ENCODE measurements around the gene COL4A1.
"Not testable (repeated sequence)": the region's sequence is repeated elsewhere in the genome, so short reads cannot be mapped to it uniquely, and the experiment has no call there.

The COL4A1 gene

DNA sequence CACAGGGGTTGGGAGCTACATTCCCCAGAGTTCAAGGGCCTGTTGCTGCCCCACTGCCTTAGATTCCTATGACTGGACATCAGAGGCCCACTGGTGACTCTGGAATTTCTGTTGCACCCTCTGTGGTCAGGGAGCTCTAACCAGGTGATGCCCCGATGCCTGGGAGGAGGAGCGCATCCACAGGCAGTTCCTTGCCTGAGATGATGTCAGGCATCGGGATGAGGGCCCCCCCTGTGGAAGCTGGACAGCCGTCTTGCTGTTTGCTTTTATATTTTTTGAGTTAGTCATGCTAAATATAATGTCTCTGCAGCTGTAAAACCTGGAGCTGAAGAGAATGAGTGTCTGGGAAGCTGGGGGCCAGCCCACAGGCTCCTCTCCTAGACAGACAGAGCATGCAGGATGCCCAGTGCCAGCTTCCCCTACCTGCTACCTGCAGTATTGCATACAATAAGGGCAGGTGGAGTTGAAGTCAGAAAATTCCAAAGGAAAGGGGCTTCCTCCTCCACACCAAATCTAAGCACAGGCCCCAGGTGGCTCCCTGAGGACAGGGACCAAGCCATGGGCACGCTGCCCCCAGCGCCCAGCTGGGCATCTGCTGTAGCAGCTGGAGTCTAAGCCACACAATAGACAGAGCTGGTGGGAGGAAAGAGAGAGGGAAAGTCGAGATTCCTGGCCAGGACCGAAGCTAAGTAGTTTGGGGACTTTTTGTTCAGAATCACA lies 16.4 kb upstream of the COL4A1 start:
- no peak for FAIRE-seq

DNA sequence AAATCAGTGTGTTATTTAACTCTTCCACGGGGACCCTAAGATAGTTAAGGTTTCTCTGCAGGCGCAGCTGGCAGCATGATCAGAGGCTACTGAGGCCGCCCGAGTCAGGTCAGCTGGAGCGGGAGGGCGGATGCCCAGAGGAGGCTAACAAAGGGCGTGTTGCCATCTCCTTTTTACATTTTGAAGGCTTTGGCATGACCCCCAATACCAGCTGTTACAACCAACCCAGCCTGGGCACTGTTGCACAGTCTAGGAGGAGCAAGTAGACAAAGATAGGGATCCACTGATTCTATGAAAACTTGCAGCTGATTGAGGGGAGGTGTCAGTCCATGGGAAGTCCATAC lies 15.8 kb upstream of the COL4A1 start:
- no peak for FAIRE-seq

GRCh38 chr13:110322126-110322827 lies 15.3 kb upstream of the COL4A1 start:
- FAIRE-seq = no peak

GRCh38 chr13:110321573-110321972 lies 14.6 kb upstream of the COL4A1 start:
- not testable (repeated sequence) for FAIRE-seq

DNA sequence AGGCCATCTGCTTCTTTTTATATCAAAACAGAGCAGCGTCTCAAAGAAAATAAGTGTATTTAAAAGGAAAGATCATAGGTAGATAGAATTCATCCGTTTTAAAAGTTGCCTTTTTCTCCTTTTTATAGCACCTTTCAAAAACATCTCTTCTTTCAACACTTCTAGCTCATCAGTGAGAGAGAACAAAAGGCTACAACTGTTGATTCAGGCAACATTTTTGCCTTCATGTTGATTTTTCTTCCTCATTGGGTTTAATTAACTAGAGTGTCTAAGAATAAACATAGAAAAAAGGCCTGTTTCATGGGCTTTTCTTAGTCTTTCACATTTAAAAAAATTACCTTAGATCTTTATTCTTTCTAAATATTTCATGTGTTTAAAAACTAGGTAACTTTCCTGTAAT lies 13.7 kb upstream of the COL4A1 start:
- no peak for FAIRE-seq

DNA sequence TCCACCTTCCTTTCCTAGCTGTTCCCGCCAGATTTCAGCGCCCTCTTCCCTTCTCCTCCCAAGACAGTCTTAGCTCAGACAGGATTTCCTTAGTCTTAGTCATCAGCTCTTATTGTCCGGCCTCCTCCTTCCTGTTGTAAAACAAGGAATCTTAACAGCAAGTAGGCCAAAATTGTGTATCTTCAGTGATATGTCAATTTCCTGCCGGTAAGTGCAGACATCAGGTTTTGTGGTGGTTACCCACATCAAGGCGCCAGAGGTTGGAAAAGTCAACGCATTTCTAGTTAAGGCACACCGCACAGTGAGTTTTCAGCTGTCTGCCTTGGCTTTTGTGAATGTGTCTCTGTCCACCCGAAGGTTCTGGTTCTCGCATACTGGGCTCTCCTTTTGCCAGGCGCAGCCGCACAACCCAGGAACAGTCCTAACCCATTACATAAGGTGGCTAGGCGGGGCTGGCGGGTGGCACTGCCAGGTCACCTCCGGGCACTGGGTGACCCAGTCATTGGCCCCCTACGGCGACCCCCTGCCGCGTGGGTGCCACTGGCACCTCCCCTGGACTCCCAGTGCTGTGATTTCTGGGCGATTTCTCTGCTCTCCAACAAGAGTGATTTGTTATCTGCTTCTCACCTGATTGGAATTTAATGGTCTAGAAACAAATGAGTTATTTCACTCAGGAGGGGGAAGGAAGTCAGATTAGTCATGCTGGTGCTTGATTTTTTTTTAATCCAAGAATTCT lies 13.0 kb upstream of the COL4A1 start:
- no peak for FAIRE-seq

DNA sequence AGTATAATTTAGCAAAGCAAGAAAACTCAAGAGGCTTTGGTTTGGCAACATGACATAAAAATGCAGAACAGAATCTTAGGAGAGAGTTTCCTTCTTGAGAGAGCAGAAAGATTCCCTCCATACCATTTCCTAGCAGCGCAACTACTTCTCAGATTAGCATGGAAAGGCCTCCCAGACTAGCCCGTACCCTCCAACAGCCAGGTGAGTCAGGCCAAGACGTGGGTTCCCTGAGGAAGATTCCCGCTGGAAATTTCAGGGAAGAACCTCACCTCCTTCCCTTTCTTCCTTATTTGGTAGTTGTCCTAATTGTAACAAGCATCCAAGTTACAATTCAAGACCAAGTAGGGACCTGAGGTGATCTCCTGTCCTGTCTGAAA lies 12.4 kb upstream of the COL4A1 start:
- no peak for FAIRE-seq

GRCh38 chr13:110318920-110319319 lies 12.0 kb upstream of the COL4A1 start:
- no peak for FAIRE-seq

DNA sequence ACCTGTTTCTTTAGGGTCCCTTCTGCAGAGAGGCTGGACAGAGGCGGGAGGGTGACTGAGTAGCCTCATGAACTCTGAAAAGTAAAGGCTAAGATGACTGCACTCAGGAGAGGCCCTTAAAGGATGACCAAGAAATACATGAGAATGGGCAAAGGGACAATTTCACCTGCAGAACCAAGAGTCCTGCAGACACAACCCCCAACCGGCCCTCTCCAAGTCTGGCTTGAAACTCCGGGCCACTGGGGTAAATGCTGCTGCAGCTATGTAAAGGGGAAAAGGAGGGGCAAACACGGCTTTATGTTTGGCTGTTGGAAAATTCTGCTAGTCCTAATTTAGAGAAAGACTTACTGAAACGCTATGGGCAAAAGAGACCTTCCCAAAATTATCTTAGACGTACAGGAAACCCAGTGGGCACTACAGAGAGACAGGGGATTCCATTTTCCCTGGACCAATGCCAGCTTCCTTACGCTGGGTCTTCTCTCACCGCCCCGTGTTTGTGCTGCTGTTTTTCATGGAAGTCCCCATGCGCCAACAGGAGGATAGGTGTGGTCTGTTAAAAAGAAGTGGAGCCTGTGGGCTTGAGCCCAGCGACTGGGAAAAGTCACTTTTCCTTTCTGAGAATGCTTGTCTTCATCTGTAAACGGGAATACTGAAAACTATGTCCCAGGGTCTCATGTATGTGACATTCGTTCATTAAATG lies 10.7 kb upstream of the COL4A1 start:
- no peak for FAIRE-seq

DNA sequence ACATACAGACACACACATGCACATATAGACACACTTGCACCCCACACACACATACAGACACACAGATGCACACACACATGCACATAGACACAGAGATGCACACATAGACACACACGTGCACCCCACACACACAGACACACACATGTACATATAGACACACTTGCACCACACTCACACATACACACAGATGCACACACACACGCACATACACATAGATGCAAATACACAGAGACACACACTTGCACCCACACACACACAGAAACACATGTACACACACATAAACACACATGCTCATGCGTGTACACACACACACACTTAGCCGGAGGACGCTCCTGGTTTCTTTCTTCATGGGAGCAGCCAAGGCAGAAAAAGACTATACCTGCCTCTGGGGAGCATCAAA lies 10.1 kb upstream of the COL4A1 start:
- no peak for FAIRE-seq

DNA sequence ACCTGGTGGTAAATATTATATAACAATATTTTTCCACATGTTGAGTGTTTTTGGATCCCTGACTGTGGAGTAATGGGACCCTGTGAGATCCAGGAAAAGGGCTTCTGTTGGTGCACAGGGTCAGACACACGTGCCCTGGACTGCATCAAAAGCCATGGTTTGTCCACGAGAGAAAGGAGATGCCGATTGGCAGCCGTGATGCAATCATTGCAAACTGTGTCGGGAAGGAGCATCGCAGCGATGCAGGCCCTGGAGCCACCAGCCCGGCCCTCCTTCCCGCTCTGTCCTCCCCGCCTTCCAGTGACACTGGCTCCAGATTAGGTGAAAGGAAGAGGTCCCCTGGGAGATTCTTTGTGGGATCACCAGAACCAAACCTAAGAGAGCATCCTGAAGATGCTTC lies 9.2 kb upstream of the COL4A1 start:
- no peak for FAIRE-seq

DNA sequence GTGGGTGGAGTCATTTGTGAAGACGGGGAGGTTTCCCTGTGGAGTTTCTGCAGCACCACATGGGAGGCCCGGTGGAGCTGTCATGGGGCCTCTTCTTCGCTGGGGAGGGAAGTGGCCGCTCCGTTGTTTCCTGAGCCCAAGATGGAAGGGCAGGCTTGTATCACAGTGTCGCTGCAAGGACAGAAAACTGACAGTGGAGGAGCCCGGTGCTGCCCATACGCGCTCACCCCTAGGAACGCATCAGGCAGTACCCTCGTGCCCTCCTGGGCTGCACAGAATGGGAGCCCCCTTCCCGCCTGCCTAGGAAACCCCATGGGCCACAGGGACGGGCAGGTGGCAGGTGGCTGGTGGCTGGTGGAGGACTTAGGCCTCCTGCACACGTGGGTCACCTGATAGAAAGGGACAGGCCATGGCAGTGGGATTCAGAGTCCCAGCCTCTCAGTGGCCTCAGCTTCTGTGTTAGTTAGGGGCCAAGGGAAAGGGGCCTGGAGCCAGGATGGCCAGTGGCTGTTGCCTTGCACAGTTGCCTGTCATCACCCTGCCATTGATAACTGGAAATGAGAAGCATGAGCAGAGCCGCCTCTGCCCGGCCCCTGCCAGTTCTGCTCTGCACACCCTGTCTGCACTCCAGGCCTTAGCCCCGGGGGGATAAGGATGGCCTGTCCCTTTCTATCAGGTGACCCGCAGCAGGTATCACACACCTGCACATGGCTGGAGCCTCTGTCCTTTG lies 7.7 kb upstream of the COL4A1 start:
- no peak for FAIRE-seq

DNA sequence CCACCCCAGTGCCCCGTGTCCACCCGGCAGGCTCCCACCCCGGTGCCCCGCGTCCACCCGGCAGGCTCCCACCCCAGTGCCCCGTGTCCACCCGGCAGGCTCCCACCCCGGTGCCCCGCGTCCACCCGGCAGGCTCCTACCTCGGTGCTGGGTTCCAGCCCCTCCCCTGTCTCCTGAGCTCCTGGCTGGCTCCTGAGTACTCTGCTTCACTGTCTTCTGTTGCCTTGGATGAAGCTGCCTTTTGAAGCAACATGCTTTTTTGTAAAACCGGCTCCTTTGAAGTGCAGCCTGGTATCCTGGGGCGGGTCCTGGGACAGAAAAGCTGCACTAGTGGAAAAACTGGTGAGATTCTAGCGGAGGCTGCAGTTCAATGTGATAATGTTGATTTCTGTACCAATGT lies 6.8 kb upstream of the COL4A1 start:
- FAIRE-seq = not testable (repeated sequence)

DNA sequence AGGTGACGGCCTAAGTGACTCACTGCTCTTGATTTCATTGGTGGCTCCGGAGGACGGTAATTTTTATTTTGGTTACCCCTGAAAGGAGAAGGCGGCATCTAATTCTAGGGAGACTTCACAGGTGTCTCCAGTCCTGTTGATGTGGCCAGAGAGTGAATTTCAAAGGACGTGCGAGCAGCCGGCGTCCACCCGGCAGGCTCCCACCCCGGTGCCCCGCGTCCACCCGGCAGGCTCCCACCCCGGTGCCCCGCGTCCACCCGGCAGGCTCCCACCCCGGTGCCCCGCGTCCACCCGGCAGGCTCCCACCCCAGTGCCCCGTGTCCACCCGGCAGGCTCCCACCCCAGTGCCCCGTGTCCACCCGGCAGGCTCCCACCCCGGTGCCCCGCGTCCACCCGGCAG lies 6.3 kb upstream of the COL4A1 start:
- not testable (repeated sequence) for FAIRE-seq

DNA sequence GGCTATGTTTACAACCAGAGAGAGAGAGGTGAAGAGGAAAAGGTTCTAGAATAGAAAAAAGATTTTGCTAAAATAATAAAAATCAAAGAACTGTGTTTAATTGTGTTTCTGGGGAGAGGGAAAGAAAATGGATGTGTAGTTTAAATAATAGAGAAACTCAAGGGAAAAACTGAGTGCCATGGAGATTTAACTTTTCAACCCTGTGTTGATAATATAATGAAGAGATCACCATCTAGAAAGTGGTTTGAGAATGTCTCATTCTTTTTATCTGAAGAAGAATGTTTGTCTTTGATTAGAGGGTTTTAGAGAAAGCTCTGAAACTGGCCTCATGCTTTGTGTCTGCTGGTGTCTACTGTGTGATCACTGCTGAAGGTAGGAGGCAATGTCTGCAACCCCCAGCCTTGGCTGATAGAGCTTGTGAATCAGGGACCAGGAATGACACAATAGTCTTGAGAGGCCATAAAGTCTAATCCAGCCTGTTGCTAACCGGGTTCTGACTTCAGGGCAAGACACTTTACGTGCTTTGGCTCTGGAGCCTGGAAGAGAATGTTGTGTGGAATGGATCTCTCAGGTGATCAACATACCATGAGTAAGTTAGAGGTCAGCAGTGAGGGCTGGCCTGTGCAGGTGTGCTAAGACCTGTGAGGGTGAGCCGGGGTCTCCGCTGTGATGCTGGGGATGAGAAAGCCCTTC lies 5.5 kb upstream of the COL4A1 start:
- no peak for FAIRE-seq

DNA sequence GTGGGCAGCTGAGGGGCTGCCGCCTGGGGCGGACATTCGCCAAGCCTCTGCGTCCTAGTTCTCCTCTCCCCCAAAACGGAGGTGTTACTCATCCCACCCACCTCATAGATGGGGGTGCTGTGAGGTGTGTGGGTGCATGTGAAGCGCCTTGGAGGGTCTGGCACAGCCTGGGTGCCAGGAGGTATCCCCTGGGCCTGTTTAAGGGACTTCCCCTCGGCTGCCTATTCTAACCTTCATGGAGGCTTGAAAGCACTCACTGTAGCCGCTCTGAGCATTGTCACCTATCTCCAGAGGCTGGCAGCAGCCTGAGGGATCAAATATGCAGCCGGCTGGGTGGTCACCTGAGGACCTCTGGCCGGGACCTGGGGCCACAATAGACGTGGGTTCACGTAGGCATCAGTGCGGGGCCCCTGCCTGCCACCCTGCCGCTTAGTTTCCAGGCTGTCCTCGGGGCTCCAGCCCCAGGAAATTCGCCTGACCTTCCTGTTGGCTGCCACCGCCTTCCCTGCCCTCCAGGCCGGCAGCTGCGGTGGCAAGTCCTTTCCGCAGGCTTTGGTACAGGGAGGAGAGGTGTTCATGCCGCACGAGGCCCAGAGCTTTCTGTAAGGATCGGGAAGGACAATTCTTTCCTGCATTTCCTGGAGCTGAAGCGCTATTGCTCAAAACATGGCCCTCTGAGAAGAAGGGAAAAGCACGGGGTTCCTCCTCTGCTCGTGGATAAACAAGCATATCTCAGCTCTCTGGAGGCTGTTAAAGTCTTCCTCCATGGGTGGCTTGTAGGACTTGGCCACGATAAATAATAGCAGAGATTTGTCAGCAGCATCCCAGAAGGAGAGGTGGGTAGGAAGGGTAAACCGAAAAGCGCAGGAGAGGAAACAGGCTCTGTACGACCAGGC lies 4.7 kb upstream of the COL4A1 start:
- FAIRE-seq = no peak

DNA sequence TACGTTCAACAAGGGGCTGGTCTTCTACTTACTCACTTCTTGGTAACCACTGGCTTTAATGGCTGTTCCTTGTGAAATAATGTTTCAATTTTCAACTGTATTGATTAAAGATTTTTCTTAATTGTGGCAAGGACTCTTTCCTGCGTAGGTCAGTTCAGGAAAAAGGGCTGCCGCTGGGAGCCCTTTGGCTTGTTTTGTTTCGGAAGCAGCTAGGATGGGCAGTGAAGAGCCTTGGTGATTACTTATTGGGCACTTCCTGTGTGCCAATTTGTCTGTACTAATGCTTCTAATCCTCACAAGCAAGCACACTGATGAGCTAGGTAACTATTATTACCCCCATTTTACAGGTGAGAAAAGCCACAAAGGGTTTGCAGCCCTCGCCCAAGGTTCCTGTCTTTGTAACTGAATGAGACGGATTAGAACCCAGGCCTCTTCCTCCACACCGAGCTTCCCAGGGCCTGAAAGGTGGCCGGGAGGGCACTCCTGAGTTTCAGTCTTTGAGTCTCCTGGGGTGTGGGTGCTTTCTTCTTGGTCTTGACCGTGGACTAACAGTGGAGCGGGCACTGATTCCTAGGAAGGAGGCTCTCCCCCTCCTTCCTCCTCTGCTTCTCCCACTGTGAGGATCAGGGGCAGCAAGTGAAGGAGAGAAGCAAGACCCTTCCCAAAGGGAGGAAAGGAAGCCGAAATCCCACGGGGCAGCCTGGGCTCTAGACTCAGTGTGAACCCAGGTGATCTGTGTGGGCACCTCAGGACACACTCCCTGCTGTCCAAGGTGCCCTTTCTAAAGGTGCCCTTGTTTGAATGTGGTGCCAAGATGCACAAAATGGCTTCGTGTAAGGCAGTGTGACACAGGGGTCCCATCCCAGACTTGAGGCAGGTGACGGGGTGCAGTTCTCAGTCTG lies 3.8 kb upstream of the COL4A1 start:
- no peak for FAIRE-seq

GRCh38 chr13:110309661-110310524 lies 2.9 kb upstream of the COL4A1 start:
- FAIRE-seq = no peak

All from TTC549 (cell line).